Measurements from ENCODE around the gene ERG. TPM values are rescaled to one million over a fixed set of nuclear protein-coding genes. Genes with fewer than 3 reads are reported as not detected.
A peak's percentile ranks its signal among the peaks of the same experiment; 100 is the strongest.

The ERG gene
- total RNA-seq, 2 donors from 2014 or later = 2.5 to 6.7 TPM

DNA sequence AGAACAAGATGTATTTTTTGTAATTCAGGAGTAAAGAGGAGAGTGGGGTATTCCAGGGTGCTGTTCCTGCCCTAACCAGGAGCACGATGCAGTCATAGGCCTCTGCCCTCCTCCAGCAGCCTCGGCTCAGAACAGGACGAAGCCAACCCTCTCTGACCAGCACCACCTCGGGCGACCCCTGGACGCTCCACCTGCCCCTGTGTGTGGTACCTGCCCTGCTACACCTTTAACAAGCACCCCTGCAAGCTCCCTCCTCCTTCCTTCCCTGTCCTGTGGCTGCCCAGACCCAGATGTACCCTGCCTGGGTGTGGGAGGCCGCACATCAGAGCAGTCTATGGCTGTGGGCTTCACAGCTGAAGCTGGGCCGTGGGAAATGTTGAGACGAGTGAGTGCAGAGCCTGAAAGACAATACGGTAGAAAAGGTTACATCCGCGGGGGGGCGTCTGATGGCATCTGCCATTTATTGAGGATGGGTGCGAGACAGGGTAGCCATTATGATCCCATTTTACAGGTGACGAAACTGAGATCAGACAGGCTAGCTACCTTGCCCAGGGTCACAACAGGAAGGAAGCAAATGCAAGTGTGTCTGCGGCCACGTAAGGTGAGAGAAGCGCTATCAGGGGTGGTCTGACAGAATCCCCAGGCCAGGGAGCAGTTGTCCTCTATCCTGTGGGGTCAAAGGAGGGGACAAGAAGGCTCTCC is 4.6 kb downstream of the ERG start:
- intact Hi-C loops (cut with DNase I) = no loop called here
- H3K4me1 ChIP-seq = peaks cover 10% of the 10 kb centered on the region
- no peak overlapping the region for H3K4me3 ChIP-seq
- no peaks in the 10 kb centered on the region for H3K36me3 ChIP-seq
- H3K9me3 ChIP-seq = no peaks in the 10 kb centered on the region
- DNase-seq = no peak
- no peak overlapping the region for H3K27ac ChIP-seq
- no peaks in the 10 kb centered on the region for H3K27me3 ChIP-seq
- TF ChIP-seq, protein P1, sequence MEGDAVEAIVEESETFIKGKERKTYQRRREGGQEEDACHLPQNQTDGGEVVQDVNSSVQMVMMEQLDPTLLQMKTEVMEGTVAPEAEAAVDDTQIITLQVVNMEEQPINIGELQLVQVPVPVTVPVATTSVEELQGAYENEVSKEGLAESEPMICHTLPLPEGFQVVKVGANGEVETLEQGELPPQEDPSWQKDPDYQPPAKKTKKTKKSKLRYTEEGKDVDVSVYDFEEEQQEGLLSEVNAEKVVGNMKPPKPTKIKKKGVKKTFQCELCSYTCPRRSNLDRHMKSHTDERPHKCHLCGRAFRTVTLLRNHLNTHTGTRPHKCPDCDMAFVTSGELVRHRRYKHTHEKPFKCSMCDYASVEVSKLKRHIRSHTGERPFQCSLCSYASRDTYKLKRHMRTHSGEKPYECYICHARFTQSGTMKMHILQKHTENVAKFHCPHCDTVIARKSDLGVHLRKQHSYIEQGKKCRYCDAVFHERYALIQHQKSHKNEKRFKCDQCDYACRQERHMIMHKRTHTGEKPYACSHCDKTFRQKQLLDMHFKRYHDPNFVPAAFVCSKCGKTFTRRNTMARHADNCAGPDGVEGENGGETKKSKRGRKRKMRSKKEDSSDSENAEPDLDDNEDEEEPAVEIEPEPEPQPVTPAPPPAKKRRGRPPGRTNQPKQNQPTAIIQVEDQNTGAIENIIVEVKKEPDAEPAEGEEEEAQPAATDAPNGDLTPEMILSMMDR (IDR thresholded peaks at IDR 0.05) = no peak
- H3K9ac ChIP-seq (ENCODE audit: low read depth in 2 of 2, low read length in 2 of 2) = no peak overlapping the region

DNA sequence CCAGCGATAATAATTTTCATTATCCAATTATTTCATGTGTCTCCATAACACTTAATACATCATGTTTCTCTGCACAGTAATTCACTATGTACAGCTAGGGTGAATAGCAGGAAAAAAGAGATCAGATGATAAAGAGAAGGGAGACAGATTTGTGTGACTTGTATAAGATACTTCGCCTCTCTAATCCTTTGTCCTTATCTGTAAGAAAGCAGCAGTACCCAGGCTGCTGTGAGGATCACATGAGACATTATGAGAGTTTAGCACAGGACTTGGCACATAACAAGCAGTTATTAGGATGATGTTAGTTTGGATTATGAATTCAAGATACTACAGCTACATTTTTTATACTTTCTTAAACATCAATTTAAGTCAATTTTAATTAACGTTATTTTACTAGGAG is 6.3 kb downstream of the ERG start:
- no peaks in the 10 kb centered on the region for H3K27me3 ChIP-seq
- no peaks in the 10 kb centered on the region for H3K9me3 ChIP-seq
- H3K27ac ChIP-seq = no peak overlapping the region
- H3K4me1 ChIP-seq = peaks cover 13% of the 10 kb centered on the region
- no peak overlapping the region for H3K9ac ChIP-seq (ENCODE audit: low read depth in 2 of 2, low read length in 2 of 2)
- intact Hi-C loops (cut with DNase I) = no loop called here
- H3K4me3 ChIP-seq = no peak overlapping the region
- TF ChIP-seq, protein P1 (IDR thresholded peaks at IDR 0.05) = no peak
- no peak for DNase-seq
- no peaks in the 10 kb centered on the region for H3K36me3 ChIP-seq

GRCh38 chr21:38491536-38491935 is 6.7 kb downstream of the ERG start:
- Histone ChIP-seq H3K27ac (no peak overlapping the region), H3K9me3 (no peaks in the 10 kb centered on the region), H3K36me3 (no peaks in the 10 kb centered on the region), H3K4me1 (peaks cover 13% of the 10 kb centered on the region), H3K27me3 (no peaks in the 10 kb centered on the region), H3K4me3 (no peak overlapping the region), H3K9ac (ENCODE audit: low read depth in 2 of 2, low read length in 2 of 2) (no peak overlapping the region)
- DNase-seq = no peak
- intact Hi-C loops (cut with DNase I) = no loop called here
- TF ChIP-seq, protein P1 (IDR thresholded peaks at IDR 0.05) = no peak

GRCh38 chr21:38490411-38491020 is 7.8 kb downstream of the ERG start:
- TF ChIP-seq, protein P1 (IDR thresholded peaks at IDR 0.05) = no peak
- Histone ChIP-seq H3K36me3 (no peaks in the 10 kb centered on the region), H3K9me3 (no peaks in the 10 kb centered on the region), H3K4me3 (no peak overlapping the region), H3K4me1 (peaks cover 13% of the 10 kb centered on the region), H3K9ac (ENCODE audit: low read depth in 2 of 2, low read length in 2 of 2) (no peak overlapping the region), H3K27ac (no peak overlapping the region), H3K27me3 (no peaks in the 10 kb centered on the region)
- no peak for DNase-seq
- intact Hi-C loops (cut with DNase I) = no loop called here

GRCh38 chr21:38489729-38490128 is 8.5 kb downstream of the ERG start:
- H3K36me3 ChIP-seq = no peaks in the 10 kb centered on the region
- peaks cover 13% of the 10 kb centered on the region for H3K4me1 ChIP-seq
- H3K9ac ChIP-seq (ENCODE audit: low read depth in 2 of 2, low read length in 2 of 2) = no peak overlapping the region
- no peak overlapping the region for H3K4me3 ChIP-seq
- DNase-seq = no peak
- H3K9me3 ChIP-seq = no peaks in the 10 kb centered on the region
- intact Hi-C loops (cut with DNase I) = no loop called here
- TF ChIP-seq, protein P1 (IDR thresholded peaks at IDR 0.05) = no peak
- H3K27ac ChIP-seq = peak overlapping the region; percentile 62
- no peaks in the 10 kb centered on the region for H3K27me3 ChIP-seq

Data from colonic mucosa (tissue), 4 donors.